NCI-H524 (cell line): Measurements from ENCODE around the gene ZDHHC13.

Experiments used
- DNase-seq, 2 experiments: peaks; one replicate each; lab custom pipeline; 2025; lab: John Stamatoyannopoulos, UW

The ZDHHC13 gene

DNA sequence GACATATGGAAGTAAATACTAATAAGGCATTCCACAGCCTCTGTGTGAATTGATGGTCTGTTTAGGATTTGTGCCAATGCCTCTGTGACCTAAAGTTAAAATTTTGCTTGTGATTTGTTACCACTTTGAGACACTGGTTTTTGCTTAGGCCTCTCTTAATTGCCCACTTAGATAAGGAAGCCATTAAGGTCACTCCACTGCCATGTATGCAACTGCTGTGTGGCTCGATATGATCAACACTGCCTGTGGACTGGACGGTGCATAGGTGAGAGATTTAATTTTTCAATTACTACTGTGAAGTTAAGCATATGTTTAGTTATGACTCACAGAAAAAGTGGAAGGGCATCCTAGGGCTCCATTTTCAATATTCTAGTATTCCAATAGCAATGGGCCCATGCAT lies 47.9 kb downstream of the ZDHHC13 start:
- no peak for DNase-seq

- DNase-seq, result no peak
Observed at GRCh38 chr11:19168090-19168489, 51.1 kb downstream of the ZDHHC13 start.

DNA sequence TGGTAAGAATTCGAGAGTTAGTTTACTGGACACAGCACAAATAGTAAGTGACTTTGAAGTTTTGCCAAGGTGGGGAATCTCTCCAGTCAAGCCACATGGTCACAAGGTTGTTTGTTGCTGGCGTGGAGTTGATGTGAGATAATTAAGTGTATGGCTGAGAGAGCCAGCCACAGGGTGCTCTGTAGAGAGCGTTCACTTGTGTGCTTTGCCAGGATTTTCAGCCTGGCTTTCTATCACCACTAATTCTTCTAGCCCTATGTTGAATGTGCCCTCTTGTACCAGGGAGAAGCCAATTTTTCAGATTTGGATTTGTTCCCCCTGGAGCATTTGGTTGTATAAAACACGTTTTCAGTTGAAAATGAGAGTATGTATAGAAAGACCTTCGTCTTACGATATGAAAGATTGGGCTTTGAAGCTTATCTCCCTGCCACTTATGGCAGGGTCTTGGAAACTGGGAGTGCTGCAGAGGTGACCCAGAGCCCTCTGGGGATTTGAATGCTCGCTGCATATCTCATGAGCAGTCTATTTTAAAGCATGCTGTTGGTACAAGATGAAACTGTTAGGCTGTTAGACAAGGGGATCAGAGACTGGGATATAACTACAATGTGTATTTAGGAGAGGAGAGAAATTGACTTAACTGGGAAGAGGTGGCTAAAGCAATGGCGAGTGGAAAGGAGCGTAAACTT lies 56.2 kb downstream of the ZDHHC13 start:
- no peak for DNase-seq

DNA sequence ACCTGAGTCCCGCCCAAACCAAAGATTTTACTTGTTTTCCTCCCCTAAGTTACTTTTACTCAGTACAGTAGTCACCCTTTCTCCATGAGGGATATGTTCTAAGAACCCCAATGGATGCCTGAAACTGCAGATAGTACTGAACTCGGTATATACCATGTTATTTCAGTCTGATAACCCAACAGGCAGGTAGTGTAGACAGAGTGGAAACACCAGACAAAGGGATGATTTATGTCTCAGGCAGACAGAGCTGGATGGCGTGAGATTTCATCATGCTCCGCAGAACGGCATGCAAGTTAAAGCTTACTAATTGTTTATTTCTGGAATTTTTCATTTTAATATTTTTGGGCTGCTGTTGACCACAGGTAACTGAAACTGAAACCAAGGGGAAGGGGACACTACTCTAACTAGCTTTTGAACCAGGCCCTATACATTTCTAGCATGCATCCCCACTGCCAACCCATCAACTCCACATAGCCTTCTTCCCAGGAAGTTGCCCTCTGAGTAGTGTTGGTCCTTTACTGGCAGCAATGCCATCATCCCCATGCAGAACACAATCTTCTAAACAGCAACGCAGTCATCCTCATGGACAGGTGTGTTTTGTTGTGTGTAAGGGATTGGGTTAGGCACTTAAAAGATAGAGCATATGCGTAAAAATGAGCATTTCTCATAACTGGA lies 57.1 kb downstream of the ZDHHC13 start:
- no peak for DNase-seq

DNA sequence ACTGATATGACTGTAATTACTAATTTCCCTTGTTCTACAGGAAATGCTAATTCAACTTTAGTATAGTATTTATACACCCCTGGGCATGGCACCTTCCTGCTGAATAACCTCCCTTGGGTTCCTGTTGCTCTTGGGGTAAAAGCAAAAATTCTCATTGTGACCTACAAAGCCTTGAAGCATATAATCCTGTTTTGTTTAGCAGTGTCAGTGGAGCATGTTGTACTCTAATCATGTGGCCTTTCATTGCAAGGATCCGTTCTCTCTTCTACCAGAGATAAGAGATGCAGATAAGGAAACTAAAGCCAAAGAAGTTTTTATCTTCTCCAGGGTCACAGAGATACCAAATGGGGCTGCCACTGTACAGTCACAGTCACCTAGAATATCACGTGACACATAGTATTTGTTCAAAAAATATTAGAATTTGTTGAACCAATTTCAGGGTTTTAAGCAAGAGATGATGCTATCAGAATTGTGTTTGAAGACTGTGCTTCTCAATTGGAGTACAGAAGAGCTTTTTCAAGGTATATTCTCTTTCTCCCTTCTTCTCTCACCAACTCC lies 59.7 kb downstream of the ZDHHC13 start:
- no peak for DNase-seq

DNA sequence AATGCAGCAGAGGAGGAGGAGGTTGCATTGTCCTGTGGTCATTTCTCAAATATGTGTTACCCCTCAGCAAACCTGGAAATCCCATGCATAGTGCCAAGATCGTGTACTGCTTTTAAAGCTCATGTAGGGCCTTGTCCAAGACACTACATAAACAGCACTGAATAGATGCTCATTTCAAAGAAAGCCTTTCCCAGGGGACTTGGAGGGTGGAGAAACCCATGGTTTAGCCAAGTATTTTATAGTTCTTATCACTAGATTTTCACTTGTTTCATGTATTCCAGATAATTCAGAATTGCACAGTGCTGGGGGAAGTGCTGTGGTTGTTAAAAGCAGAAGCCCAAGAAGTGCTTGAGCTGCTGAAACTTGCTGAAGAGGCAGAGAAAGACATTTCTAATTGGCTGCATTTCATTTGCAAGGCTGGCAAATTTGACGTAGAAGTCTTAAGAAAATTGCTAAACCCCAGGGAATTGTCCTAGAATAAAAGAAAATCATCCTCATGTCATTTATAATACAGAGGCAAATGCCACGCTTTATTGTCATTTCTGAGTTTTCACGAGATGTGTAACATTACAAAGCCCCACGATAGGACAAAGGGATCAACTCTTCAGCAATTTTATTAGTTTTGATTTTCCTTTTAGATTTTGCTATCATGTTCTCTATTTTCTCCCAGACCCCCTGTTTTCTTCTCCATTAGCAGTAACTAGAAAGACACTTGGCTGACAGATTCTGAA lies 64.7 kb downstream of the ZDHHC13 start:
- DNase-seq, result no peak

DNA sequence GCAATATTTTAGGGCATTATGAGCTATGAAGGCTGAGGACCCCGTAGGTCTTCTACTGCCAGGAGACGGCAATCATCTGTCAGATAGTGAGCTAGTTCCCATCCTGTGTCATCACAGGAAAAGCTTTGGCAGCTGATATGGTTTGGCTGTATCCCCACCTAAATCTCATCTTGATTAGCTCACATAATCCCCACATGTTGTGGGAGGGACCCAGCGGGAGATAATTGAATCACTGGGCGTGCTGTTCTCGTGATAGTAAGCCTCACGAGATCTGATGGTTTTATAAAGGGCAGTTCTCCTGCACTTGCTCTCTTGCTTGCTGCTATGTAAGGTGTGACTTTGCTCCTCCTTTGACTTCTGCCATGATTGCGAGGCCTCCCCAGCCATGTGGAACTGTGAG lies 66.7 kb downstream of the ZDHHC13 start:
- peak; percentile 2 to 39 for DNase-seq

DNA sequence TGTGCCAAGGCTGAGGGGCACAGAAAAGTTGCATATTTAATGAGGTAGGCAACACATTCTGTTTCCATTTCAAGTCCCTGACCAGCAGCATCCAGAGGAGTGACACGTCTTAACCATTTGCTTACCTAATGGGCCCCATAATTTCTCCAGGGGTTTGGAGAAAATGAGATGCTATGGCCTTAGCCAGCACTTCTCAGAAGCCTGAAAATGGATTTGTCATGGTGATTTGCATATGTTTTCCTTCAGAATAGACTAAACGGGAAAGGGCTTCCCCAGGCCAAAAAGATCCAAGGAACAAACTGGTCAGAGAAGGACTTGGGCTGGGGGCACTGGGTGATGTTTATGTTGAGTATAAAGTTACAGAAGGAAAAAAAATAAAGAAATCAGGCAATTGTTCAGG lies 68.1 kb downstream of the ZDHHC13 start:
- no peak for DNase-seq

GRCh38 chr11:19185516-19186052 lies 68.6 kb downstream of the ZDHHC13 start:
- DNase-seq, result no peak

DNA sequence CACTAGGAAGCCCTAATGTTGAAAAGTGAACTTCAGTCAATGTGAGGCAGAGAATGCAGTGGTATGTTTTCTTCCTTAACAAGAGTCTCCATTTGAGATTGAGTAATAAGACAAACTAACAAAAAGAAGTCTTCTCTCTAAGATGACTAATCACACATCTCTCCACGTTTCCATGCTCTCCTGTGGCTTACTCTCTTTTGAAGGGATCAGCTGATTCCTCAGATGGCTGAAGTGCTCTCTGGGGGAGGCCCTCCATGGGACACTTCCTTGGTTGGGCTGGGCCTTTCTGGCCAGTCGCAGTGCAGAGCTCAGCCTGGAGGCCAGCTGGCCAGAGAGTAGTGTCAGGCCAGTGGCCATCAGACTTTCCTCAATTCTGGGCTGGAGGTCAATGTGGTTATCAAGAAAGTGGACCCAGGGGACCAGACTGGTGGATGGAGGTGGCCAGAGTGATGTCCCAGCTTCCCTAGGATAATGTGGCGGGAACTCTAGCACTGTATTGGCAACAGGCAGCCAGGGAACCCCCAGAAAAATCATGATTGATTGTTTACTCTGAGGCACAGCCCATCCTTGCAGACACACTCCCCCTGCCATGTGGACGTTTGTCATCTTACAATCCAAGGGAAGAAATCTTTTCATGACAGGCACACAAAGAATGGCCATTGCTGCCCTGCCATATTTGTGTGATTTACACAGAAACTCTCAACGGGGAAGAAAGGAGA lies 70.3 kb downstream of the ZDHHC13 start:
- DNase-seq, result no peak

GRCh38 chr11:19187833-19188258 lies 70.9 kb downstream of the ZDHHC13 start:
- no peak for DNase-seq

GRCh38 chr11:19191530-19192169 lies 74.7 kb downstream of the ZDHHC13 start:
- DNase-seq, result no peak

- no peak for DNase-seq
Observed at GRCh38 chr11:19193916-19194315, 76.9 kb downstream of the ZDHHC13 start.

DNA sequence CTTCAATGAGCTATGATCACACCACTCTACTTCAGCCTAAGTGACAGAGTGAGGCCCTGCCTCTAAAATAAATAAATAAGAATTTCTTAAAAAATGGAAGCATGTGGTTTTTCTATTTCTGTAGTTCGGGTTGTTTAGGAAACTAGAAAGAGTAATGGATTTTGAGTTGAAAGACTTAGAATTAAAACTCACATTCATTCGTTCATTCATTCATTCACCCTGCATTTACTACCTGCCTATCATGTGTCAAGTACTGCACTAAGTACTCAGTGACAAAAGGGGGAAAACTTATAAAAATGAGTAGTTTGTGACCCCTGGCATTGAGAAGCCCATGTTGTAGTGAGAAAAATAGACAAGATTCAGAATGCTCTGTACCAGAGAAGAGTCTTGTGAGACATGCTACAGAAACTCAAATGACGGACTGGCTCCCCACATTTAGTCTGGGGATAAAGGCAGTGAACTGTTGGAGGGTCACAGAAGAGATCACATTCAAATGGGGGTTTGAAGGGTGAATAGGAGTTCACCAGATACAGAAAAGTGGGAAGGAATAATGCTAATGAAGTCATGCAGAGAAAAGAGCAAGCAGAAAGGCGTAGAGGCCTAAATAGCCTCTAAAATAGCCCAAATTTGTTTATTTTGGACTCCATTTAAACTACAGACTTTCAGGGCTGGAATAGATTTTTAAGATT lies 77.8 kb downstream of the ZDHHC13 start:
- DNase-seq, result no peak

DNA sequence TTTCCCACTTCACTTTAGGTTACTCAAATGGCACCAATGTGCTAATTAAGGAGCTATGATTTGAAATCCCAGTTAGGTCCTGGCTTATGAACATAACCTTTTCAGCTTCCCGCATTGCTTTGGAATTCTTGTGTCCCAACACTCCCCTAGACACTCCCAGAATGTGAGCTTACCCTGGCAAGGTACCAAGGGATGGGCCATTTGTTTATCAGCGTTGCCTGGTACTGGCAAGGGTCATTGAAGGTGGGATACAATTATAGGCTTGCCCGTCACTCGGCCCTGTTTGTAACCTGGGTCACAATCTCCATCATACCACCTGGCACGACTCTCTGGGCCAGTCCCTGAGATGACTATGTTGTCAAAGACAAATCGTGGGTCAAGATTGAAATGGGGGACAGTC lies 79.5 kb downstream of the ZDHHC13 start:
- no peak for DNase-seq

DNA sequence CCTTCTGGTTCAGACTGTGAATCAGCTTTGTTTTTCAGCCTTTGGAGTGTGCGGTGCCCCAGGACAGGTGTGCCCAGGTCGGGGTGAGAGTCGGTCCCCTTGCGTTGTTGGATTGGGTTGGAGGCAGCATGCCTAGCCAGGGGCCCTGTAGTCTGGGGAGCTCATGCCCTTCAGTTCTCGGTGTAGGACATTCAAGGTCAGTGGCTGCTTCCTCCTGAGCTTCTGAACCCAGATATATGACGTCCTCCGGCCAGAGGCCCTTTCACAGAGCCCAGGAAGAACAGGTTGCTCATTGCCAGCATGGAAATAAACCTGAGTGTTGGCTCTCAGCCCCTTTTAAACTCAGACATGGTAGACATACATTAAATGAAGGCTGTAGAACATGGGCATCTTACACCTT lies 82.1 kb downstream of the ZDHHC13 start:
- DNase-seq, result no peak

DNA sequence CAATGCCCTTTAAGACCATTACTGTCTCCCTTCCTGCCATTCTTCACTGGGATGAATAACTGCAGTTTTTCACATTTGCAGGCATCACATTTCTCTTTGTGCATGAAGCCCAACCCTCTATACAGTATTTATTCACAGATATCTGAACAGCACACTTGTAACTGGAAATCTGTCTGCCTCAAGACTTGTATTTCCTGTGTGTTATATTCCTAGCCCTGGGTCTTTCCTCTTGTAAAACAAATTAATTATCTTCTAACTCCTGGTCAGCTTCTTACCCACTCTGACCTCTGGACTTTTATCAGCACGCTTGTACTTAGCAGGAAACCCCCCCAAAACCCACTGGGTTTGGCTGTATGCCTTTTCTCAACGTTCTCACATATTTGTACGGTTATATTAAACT lies 82.8 kb downstream of the ZDHHC13 start:
- DNase-seq, result no peak

GRCh38 chr11:19200410-19201201 lies 83.6 kb downstream of the ZDHHC13 start:
- DNase-seq, result no peak

- DNase-seq, result no peak
Observed at GRCh38 chr11:19201737-19202605, 85.0 kb downstream of the ZDHHC13 start, which contains the start of gene CSRP3. CSRP3 (minus strand) TSS chr11:19201983; CDS start chr11:19192448, 9,535 bp downstream.
